HG03432 (cell line): Measurements from ENCODE around the gene WDFY3.
"Not testable (repeated sequence)": the region's sequence is repeated elsewhere in the genome, so short reads cannot be mapped to it uniquely, and the experiment has no call there.

Experiments used
- ATAC-seq: cut with Tn5 transposase; IDR thresholded peaks from one replicate; pipeline ENCODE4 v1.9.1; 2021; ENCODE audit warnings: mild to moderate bottlenecking, moderate library complexity; ENCODE audit not compliant: unreplicated experiment

Gene WDFY3

DNA sequence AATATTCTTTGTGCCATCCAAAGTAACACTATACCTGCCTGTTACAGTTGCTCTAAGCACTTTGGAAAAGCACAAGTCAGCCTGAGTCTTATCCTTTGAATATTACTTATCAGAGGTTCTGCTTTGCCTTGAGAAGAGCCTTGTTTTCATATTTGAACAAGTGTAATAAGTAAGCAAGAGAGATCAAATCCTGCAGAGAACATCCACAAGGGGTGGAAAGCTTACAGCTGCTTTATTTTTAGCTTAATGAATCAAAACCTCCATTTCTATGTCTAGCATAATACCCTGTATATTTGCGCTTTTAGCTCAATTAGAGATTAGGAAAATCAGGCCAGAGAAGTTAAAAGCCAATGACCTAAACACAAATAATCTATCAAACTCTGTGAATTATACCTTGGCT is 243.8 kb downstream of the WDFY3 start:
- ATAC-seq: no peak

- no peak for ATAC-seq
These were observed 247.4 kb downstream of the WDFY3 start for GRCh38 chr4:84719115-84719514.

DNA sequence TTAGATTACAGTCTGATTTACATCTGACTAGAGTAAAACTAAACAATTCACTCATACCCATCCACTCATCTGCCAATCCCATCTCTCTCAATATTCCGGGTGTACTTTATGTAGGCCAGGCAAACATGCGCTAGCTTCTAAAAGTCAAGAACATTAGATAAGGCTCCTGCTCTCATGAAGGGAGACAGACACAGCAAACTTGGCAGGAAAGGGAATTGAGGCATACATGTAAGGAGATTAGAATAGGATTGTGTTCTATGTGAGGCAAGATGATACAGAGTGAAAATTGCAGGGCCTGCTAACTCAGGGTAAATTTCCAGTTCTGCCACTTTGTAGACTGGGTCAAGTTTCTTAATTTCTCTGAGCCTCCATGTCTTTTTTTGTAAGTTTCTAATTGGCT is 247.8 kb downstream of the WDFY3 start:
- ATAC-seq: no peak

GRCh38 chr4:84710548-84710947 is 255.9 kb downstream of the WDFY3 start:
- no peak for ATAC-seq

DNA sequence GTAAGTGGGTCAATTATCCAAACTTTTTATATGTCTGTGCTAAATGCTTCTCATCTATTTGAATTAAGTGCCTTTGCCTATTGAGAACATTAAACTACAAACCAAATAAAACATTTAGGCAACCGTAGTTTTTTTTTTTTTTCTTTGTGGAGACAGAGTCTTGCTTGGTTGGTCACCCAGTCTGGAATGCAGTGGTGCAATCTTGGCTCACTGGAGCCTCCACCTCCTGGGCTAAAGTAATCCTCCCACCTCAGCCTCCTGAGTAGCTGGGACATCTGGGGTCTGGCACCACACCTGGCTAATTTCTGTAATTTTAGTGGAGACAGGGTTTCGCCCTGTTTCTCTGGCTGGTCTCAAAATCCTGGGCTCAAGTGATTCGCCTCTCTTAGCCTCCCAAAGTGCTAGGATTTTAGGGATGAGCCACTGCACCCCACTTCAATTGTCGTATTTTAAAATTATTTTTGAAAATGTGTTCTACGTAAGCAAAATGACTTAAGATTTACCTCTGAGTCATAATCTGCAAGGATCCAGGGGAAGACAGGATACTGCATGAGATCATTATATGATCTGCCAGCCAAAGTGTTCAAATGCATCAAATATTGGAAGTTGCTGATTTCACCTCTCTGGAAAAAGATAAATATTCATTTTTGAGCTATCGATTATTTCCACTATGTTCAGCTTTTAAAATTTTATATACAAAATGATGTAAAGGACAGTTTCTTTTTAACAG is 257.9 kb downstream of the WDFY3 start:
- ATAC-seq: no peak

DNA sequence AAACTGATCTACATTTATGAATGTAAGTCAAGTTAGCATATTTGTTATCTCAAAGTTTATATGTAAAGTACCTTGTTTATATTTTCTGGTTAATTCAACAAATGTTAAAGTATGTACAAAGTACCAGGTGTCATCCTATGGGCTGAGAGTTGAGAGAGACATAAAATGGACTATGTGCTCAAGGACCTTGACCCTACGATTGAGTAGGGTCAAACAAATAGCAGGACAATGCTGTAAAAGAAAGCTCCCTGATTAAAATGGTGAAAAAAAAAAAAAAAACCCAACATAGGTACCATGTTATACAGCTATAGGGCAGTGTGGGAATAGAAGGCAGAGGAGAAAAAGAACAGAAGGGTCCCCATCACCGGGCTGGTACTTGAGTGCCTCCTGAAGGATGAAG is 260.2 kb downstream of the WDFY3 start:
- ATAC-seq: no peak

DNA sequence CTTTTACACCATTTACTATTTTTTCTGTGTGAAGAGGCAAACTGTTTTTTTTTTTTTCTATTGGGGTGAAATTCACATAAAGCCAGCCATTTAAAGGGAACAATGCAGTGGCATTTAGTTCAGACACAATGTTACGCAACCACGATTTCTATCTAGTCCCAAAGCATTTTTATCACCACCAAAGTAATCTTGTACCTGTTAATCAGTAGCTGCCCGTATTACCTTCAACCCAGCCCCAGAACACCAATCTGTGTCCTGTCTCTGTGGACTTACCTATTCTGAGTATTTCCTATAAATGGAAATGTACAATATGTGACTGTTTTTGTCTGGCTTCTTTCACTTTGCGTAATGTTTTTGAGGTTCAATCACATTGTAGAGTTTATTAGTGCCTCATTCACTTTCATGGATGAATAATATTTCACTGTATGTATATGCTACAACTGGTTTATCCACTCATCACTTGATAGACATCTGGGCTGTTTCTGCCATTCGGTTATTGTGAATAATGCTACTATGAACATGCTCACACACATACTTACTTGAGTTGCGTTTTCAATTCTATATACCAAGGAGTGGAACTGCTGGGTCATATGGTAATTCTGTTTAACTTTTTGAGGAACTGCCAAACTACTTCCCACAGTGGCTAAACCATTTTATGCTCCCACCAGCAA is 267.4 kb downstream of the WDFY3 start:
- no peak for ATAC-seq

DNA sequence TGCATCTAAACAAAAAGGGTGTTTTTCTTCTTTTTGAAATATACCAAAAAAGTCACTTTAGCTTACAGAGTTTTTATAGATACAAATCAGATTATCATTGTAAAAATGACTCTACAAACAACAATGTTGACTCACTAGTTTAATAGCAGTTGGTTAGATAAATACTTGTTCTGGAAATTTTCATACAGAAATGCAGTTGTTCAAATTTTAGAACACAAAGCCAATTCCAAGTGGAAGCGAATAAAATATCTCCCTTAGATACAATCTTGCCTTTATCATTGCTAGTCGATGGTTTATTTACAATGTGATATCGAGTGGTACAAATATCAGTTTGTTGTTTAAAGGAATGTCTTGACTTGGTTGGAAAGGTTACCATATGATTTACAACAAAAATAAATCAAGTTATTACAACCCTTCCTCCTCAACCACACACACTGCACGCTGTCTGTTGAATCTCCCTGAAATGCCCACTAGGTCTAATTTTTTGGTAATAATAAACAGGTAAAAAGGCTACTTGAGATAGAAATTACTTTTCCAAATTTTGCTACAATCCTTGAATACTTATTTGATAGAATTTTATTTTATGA is 268.8 kb downstream of the WDFY3 start:
- ATAC-seq: no peak

DNA sequence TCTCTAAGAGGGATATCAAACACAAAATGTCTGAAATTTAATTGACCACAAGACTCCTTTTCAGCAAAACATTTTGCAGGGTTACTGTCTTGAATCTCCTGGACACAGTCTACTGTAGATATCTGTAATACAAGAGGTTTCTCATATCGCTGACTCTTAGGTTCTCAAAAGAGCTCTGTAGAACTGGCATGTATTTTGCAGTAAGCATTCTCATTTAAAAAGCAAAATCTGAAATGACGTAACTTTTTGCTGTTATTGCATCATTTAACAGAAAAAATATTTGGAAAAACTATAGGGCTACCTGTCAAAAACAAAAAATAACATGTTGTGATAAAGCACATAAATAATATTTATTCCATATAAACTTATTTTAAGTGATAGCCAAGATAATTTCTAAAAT is 269.3 kb downstream of the WDFY3 start:
- ATAC-seq: no peak

DNA sequence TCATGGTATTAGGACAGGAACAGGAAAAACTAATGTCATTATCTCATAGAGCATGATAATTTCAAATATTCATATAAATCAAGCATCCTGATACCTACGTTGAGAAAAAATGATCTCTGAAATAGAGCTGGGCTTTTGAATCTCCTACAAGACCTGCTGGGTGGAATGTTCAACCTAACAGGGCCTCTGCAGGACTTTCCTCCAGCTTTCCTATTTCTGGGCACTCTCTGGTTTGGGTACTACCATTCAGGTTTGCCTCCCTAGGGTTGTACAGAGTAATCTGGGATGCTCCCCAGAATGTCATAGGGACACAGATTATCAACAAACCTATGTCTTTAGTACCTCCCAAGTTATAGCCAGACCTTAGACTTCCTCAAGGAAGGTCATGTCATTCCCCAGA is 274.7 kb downstream of the WDFY3 start:
- ATAC-seq: no peak

DNA sequence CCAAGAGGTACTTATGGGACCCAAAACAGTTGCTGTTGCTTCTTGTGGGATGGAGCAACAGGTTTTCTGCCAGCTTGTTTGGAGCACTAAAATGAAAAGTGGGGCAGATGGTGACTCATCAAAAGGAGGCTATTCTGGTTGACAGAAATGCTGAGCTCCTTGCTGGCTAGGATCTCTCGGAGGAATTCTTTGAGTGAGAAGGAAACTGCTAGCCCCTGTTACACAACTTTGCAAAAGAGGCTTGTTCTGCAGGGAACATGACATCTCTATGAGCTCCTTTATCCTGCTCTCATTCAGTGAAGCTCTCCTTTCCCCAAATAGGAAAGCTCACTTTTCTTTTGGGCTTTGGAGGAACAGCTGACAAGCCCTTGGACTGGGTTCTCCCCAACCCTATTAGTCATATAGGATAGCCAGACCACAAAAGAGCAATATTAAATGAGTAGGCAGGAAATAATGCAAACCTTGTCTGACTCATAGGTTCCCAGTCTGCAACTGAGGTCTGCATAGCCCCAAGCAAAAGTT is 275.3 kb downstream of the WDFY3 start:
- ATAC-seq: peak; percentile 41

DNA sequence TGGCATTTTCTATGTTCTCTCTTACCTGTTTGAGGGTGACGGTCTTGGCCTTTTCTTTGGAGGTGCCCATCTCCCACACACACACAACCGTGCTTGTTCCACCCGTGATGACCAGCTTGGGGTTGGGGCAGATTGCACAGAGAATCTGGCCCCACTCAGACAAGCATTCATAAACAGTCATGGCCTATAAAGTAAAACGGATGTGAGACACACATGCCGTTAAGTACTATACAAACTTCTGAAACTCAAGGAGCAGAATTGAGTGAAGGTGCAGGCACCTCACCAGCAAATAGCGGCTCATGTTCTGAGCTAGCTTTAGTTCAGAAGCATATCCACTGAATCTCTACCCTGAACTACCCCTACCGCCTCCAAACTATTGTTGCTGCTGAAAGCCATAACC is 276.0 kb downstream of the WDFY3 start:
- peak; percentile 23 for ATAC-seq

- ATAC-seq: no peak
These were observed 277.3 kb downstream of the WDFY3 start for GRCh38 chr4:84689197-84689596.

DNA sequence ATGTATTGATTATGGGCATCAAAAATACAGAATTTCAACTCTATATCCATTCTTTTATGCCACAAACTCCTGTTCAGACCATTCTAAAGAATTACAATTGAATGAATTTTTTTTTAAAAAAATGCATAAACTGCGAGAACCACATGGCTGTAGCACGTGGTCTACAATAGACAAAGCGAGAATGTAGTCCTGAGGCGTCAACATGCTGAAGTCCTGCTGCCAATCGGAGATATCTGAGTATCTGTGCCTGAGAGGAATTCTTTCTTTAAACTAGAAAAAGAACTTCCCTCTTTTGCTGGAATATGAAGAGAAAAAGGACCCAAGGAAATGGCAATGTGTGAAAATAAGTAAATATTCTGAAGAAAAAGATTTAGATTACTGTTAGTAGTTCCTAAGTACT is 277.9 kb downstream of the WDFY3 start:
- no peak for ATAC-seq

DNA sequence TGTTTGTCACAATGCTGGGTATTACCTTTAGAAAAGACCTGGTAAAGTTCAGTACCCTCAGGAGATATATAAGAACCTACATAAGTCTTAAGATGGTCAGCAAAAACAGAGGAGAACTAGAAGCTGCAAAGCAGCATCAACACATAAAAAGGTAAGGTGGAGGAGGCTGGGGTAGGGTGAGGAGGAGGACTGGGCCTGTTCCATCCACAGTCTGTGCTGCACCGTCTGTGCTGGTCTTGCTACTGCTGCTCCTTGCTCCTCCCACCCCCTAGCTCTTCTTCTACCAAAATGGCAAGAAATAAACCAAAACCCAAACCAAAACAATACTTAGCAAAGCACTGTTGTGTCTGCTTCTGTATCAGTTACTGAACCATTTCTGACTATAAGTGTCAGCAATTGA is 281.4 kb downstream of the WDFY3 start:
- no peak for ATAC-seq

GRCh38 chr4:84684361-84684760 is 282.1 kb downstream of the WDFY3 start:
- ATAC-seq: no peak

GRCh38 chr4:84683064-84683850 is 283.2 kb downstream of the WDFY3 start:
- ATAC-seq: no peak

DNA sequence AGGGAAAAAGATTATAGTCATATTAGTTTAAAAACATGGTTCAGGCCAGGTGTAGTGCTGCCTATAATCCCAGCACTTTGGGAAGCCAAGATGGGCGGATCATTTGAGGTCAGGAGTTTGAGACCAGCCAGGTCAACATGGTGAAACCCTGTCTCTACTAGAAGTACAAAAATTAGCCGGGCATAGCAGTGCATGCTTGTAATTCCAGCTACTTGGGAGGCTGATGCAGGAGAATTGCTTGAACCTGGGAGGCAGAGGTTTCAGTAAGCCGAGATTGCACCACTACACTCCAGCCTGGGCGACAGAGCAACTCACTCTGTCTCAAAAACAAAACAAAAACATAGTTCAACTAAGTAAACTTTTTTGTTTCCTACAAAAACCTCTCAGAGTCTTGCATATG is 283.8 kb downstream of the WDFY3 start:
- ATAC-seq: not testable (repeated sequence)

- no peak for ATAC-seq
These were observed 284.8 kb downstream of the WDFY3 start for GRCh38 chr4:84681486-84682274.

DNA sequence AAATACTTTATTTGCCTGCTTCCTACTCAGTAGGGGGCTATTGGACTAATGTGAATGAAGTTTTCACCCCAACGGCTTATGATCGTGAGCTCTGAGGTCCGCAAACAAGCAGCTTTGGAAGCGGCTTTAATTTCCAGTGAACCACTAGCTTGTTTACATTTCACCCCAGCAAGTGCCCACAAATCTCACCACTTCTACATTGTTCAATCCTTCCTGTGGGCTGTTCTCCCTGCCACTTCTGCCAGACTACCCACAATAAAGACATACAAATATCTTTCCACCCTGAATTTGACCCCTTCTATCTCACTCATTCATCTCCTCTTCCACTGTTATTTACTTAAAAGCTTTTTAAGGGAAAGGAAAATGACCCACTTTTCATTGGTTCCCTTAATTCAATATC is 285.5 kb downstream of the WDFY3 start:
- no peak for ATAC-seq
